Stimulated activated CD8-positive, alpha-beta memory T cell treated with anti-CD3 and anti-CD28 coated beads, Interleukin-7, amount 100 ng/mL, for 4 hours (primary cell): ENCODE data around the gene MAGEA1.
"Not testable (repeated sequence)": the region's sequence is repeated elsewhere in the genome, so short reads cannot be mapped to it uniquely, and the experiment has no call there.

ENCODE experiments used
- DNase-seq, 2 donors: peaks; one replicate each; pipeline ENCODE4 v3.0.0-alpha.2; 2020; ENCODE audit warnings: low read depth in 2 of 2

The MAGEA1 gene

GRCh38 chrX:153179131-153179530, at the start of gene MAGEA1:
Gene MAGEA1 (plus strand): TSS chrX:153179284. CDS start chrX:153182390, 3,106 bp downstream.
- DNase-seq = no peak

GRCh38 chrX:153132924-153133323, 46.2 kb upstream of the MAGEA1 start:
- not testable (repeated sequence) for DNase-seq

- not testable (repeated sequence) for DNase-seq
Observed at GRCh38 chrX:153139074-153139473, 40.0 kb upstream of the MAGEA1 start.

GRCh38 chrX:153146288-153146687, 32.8 kb upstream of the MAGEA1 start:
- not testable (repeated sequence) for DNase-seq

- no peak for DNase-seq
Observed at GRCh38 chrX:153153516-153153915, 25.6 kb upstream of the MAGEA1 start.

GRCh38 chrX:153157450-153157849, 21.6 kb upstream of the MAGEA1 start:
- DNase-seq = no peak

GRCh38 chrX:153158319-153158718, 20.8 kb upstream of the MAGEA1 start:
- no peak for DNase-seq

- DNase-seq = no peak
Observed at GRCh38 chrX:153161952-153162351, 17.1 kb upstream of the MAGEA1 start.

GRCh38 chrX:153164733-153165132, 14.4 kb upstream of the MAGEA1 start:
- DNase-seq = no peak

- not testable (repeated sequence) for DNase-seq
Observed at GRCh38 chrX:153168423-153168822, 10.7 kb upstream of the MAGEA1 start.

GRCh38 chrX:153181822-153182221, 2.7 kb downstream of the MAGEA1 start:
- DNase-seq = no peak

- no peak for DNase-seq
Observed at GRCh38 chrX:153184787-153185186, 5.7 kb downstream of the MAGEA1 start.

GRCh38 chrX:153190381-153190780, 11.3 kb downstream of the MAGEA1 start:
- DNase-seq = no peak

GRCh38 chrX:153200462-153200861, 21.4 kb downstream of the MAGEA1 start:
- no peak for DNase-seq

- DNase-seq = no peak
Observed at GRCh38 chrX:153206425-153207046, 27.5 kb downstream of the MAGEA1 start.

GRCh38 chrX:153209347-153209746, 30.3 kb downstream of the MAGEA1 start:
- DNase-seq = no peak

- DNase-seq = no peak
Observed at GRCh38 chrX:153214934-153215333, 35.9 kb downstream of the MAGEA1 start.

- DNase-seq = no peak
Observed at GRCh38 chrX:153216926-153217325, 37.8 kb downstream of the MAGEA1 start.

- DNase-seq = no peak
Observed at GRCh38 chrX:153225438-153226098, 46.5 kb downstream of the MAGEA1 start.

GRCh38 chrX:153226344-153227185, 47.5 kb downstream of the MAGEA1 start:
- no peak for DNase-seq
